ENCODE results near the gene SLC9A3. TPM values are rescaled to one million over a fixed set of nuclear protein-coding genes. Genes with fewer than 3 reads are reported as not detected.

Gene SLC9A3
- total RNA-seq, 4 donors from 2014 or later, result 1.7 to 5.0 (median 2.8) TPM

DNA sequence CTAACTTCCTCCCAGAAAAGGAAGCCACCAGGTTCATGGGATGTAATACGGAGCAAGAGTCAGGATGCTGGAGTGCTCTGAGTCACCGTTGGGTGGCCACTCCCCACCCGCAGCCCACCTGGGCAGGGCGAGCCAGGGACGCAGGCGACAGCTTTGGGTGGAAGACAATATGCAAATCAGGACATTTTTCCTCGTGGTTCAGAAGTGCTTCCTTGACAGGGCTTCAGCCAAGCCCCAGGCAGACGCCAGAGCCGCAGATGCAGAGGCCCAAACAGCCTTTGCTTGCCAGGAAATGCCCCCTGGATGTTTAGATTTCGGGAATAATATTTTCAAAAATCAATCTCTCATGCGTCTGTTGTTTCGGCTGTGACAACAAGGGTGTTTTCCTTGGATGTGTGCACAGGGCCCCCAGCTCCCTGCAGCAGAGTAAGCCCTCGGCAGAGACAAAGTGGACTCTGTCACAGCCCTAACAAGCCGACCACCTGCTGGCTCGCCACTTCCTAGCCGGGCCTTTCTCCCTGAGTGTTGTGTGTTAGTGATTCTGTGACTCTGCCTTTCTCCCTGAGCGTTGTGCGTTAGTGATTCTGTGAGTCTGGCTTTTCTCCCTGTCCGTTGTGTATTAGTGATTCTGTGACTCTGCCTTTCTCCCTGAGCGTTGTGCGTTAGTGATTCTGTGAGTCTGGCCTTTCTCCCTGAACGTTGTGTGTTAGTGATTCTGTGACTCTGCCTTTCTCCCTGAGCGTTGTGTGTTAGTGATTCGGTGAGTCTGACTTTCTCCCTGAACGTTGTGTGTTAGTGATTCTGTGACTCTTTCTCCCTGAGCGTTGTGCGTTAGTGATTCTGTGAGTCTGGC lies 11.8 kb upstream of the SLC9A3 start:
- 56% methylated on average over 27 of the region's 27 CpGs for WGBS
- Histone ChIP-seq H3K9me3 (no peaks in the 10 kb centered on the region), H3K27me3 (peaks cover 0 to 92% (median 15%) of the 10 kb centered on the region in 4 donors), H3K4me3 (no peak overlapping the region), H3K4me1 (no peaks in the 10 kb centered on the region), H3K27ac (replicated peaks in 1 of 4) (no peak overlapping the region), H3K36me3 (no peaks in the 10 kb centered on the region)
- TF ChIP-seq POLR2AphosphoS5 (IDR thresholded peaks at IDR 0.05), result no peak
- TF ChIP-seq EP300 (IDR thresholded peaks at IDR 0.05), result no peak
- intact Hi-C loops (cut with DNase I), result no loop called here
- DNase-seq (ENCODE audit: extremely low spot score), result no peak

GRCh38 chr5:534743-535671 lies 10.8 kb upstream of the SLC9A3 start:
- 92% methylated on average over 25 of the region's 41 CpGs for WGBS
- H3K27me3 ChIP-seq, result peaks cover 0 to 90% (median 11%) of the 10 kb centered on the region in 4 donors
- no peak for DNase-seq (ENCODE audit: extremely low spot score)

GRCh38 chr5:533955-534742 lies 9.9 kb upstream of the SLC9A3 start:
- no peaks in the 10 kb centered on the region for H3K36me3 ChIP-seq
- no peak overlapping the region for H3K27ac ChIP-seq (replicated peaks in 1 of 4)
- no peak overlapping the region for H3K4me3 ChIP-seq
- TF ChIP-seq POLR2AphosphoS5 (IDR thresholded peaks at IDR 0.05), result no peak
- DNase-seq (ENCODE audit: extremely low spot score), result no peak
- WGBS, result 73% methylated on average over 31 of the region's 36 CpGs
- no peaks in the 10 kb centered on the region for H3K4me1 ChIP-seq
- peaks cover 0 to 83% (median 10%) of the 10 kb centered on the region in 4 donors for H3K27me3 ChIP-seq
- no peaks in the 10 kb centered on the region for H3K9me3 ChIP-seq
- intact Hi-C loops (cut with DNase I), result no loop called here

More at GRCh38 chr5:534743-535671, 10.8 kb upstream of the SLC9A3 start:
- no peak overlapping the region for H3K27ac ChIP-seq (replicated peaks in 1 of 4)
- intact Hi-C loops (cut with DNase I), result no loop called here
- H3K4me3 ChIP-seq, result no peak overlapping the region
- no peaks in the 10 kb centered on the region for H3K4me1 ChIP-seq
- no peaks in the 10 kb centered on the region for H3K36me3 ChIP-seq
- no peaks in the 10 kb centered on the region for H3K9me3 ChIP-seq
- no peak for TF ChIP-seq POLR2AphosphoS5 (IDR thresholded peaks at IDR 0.05)
- TF ChIP-seq CTCF (IDR thresholded peaks at IDR 0.05), result no peak
- TF ChIP-seq EP300 (IDR thresholded peaks at IDR 0.05), result no peak
- no peak for TF ChIP-seq POLR2A (IDR thresholded peaks at IDR 0.05; ENCODE audit: low read depth)

DNA sequence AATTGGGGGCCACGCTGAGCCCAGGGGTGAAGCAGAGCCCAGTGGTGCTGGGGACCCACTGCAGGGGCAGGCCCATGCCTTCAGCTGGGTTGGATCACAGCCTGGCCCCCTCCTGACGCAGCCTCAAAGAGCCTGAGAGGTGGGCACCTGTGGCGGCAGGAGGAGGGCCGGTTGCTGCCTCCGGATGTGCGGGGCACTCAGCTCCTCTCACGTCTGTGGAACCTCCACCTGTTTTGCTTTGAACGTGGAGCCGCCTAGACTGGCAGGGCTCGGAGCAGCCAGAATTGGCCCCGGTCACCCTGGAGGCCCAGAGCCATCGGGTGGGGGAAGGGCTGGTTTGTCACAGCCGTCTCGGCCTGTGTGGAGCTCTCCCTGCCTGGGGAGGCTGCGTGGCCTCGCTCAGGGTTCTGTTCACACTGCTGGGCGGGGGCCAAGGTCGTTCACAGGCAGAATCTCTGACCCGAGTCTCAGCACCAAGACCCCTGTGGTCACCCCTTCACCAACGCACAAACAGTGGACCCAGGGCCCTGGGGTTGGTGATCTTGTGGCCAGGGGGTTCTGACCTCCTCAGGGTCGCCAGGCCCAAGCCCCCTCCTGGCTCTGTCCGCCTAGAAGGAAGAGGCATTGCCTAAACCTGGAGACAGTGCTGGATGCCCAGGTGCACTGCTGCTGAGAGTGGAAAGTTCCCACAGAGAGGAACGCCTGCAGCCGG lies 9.2 kb upstream of the SLC9A3 start:
- H3K9me3 ChIP-seq, result no peaks in the 10 kb centered on the region
- TF ChIP-seq POLR2AphosphoS5 (IDR thresholded peaks at IDR 0.05), result no peak
- no peak for TF ChIP-seq CTCF (IDR thresholded peaks at IDR 0.05)
- no peak for TF ChIP-seq EP300 (IDR thresholded peaks at IDR 0.05)
- no peak for TF ChIP-seq POLR2A (IDR thresholded peaks at IDR 0.05; ENCODE audit: low read depth)
- H3K36me3 ChIP-seq, result no peaks in the 10 kb centered on the region
- no peak for DNase-seq (ENCODE audit: extremely low spot score)
- intact Hi-C loops (cut with DNase I), result no loop called here
- WGBS, result 66% methylated on average over 17 of the region's 24 CpGs
- no peak overlapping the region for H3K27ac ChIP-seq (replicated peaks in 1 of 4)
- no peak overlapping the region for H3K4me3 ChIP-seq
- peaks cover 0 to 7% (median 5%) of the 10 kb centered on the region in 4 donors for H3K4me1 ChIP-seq
- H3K27me3 ChIP-seq, result peaks cover 0 to 83% (median 17%) of the 10 kb centered on the region in 4 donors

Measured in esophagus muscularis mucosa (tissue), 4 donors.